ENCODE data around the gene ZDHHC19. TPM values are rescaled to one million over a fixed set of nuclear protein-coding genes. Genes with fewer than 3 reads are reported as not detected.

ZDHHC19 gene
- total RNA-seq, 4 donors from 2014 or later, result 2.2 TPM; not detected in 3

DNA sequence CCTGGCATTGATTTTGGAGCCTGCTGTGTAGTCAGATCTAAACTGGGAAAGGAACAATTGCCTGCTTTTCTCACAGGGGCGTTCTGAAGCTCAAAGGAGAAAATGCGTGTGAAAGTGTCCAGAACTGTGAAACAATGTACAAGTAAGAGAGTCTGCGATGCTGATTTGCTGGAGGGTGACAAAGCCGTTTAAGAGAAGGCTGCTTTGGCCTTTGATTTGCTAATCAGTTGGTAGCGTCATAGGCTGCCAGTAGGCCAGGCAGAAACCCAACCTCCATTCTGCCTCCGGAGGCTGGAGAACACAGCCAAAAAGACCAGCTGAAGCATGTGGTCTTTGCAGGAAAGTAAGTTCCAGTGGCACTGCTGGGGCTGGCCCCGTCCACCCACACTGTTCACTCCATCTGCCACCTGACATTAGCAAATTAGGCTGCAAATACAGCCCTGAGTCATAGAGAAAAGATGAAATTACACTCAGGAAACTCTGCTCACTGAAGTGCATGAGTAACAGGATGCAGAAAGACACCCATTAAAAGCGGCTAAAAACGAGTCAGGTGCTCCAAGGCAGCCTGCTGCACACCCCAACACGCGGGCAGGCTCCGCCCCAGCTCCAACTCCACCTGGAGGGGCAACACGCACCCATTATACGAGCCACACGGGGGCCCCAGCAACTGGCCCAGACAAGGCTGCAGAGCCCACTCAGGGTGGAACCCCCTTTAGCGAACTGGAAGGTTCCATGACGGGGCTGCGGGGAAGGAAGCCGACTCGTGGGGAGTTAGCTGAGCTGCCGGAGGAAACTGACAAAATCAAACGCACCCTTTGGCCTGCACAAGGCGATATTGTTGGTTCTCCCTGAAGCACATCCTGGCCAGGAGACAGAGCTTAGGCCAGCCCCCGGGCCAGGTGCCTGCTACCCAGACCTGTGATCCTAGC lies 31.6 kb downstream of the ZDHHC19 start:
- Histone ChIP-seq H3K27ac (no peak overlapping the region), H3K4me1 (no peaks in the 10 kb centered on the region), H3K27me3 (no peaks in the 10 kb centered on the region), H3K4me3 (no peak overlapping the region), H3K36me3 (no peaks in the 10 kb centered on the region), H3K9me3 (no peaks in the 10 kb centered on the region)
- TF ChIP-seq, protein P1, sequence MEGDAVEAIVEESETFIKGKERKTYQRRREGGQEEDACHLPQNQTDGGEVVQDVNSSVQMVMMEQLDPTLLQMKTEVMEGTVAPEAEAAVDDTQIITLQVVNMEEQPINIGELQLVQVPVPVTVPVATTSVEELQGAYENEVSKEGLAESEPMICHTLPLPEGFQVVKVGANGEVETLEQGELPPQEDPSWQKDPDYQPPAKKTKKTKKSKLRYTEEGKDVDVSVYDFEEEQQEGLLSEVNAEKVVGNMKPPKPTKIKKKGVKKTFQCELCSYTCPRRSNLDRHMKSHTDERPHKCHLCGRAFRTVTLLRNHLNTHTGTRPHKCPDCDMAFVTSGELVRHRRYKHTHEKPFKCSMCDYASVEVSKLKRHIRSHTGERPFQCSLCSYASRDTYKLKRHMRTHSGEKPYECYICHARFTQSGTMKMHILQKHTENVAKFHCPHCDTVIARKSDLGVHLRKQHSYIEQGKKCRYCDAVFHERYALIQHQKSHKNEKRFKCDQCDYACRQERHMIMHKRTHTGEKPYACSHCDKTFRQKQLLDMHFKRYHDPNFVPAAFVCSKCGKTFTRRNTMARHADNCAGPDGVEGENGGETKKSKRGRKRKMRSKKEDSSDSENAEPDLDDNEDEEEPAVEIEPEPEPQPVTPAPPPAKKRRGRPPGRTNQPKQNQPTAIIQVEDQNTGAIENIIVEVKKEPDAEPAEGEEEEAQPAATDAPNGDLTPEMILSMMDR (IDR thresholded peaks at IDR 0.05), result no peak
- TF ChIP-seq POLR2A (IDR thresholded peaks at IDR 0.05), result no peak
- DNase-seq, result no peak
- intact Hi-C loops (cut with DNase I; ENCODE audit: low total_unique reads), result no loop called here

DNA sequence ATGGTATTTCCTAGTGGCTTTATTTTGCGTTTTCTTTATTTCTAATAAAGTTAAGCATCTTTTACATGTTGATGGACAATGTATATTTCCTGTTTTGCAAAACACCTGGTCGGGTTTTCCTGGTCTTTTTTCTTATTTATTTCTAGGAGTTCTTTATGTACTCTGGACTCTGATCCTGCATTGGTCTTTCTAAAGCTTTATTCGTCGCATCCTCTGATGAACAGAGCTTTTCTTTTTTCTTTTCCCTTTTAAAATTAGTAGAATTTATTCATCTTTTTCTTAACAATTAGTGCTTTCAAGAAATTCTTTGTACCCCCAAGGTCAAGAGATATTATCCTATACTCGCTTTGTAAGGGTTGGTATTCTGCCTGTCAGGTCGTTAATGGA lies 32.2 kb downstream of the ZDHHC19 start:
- Histone ChIP-seq H3K27ac (no peak overlapping the region), H3K9me3 (no peaks in the 10 kb centered on the region), H3K27me3 (no peaks in the 10 kb centered on the region), H3K4me3 (no peak overlapping the region), H3K4me1 (no peaks in the 10 kb centered on the region), H3K36me3 (no peaks in the 10 kb centered on the region)
- intact Hi-C loops (cut with DNase I; ENCODE audit: low total_unique reads), result no loop called here
- no peak for DNase-seq
- TF ChIP-seq POLR2A (IDR thresholded peaks at IDR 0.05), result no peak
- TF ChIP-seq, protein P1 (IDR thresholded peaks at IDR 0.05), result no peak

DNA sequence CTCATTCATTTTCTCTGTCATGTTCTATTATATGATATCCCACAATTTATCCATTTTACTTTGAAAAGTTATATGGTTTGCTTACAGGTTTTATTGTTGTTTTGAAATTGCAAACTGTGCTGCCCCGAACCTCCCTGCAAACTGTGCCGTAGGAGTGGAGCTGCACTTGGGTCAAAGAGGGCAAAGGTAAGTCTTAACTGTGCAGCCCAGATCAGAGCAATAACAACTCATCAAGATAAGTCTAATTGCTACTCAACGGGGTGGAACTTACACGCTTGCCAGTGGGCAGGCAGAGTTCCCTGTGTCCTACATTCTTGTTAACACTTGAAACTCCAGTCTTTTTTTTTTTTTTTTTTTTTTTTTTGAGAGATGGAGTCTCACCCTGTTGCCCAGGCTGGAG lies 33.2 kb downstream of the ZDHHC19 start:
- TF ChIP-seq, protein P1 (IDR thresholded peaks at IDR 0.05), result no peak
- no peak for TF ChIP-seq POLR2A (IDR thresholded peaks at IDR 0.05)
- Histone ChIP-seq H3K4me1 (no peaks in the 10 kb centered on the region), H3K27me3 (no peaks in the 10 kb centered on the region), H3K4me3 (no peak overlapping the region), H3K36me3 (no peaks in the 10 kb centered on the region), H3K27ac (no peak overlapping the region), H3K9me3 (no peaks in the 10 kb centered on the region)
- intact Hi-C loops (cut with DNase I; ENCODE audit: low total_unique reads), result no loop called here
- DNase-seq, result no peak

DNA sequence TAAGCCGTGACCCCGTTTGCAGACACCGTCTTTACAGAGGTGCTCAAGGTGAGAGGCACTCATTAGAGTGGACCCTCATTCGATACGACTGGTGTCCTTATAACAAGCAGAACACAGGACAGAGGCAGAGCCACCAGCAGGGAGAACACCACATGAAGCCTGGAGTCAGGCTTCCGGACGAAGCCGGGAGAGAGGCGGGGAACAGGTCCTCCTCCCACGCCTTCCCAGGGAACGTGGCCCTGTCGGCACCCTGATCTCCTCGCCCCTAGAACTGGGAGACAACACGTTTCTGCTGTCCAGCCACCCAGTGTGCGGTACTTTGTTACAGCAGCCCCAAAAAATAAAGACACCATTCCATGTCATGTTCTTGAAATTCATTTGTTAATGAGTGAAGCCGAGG lies 33.6 kb downstream of the ZDHHC19 start:
- intact Hi-C loops (cut with DNase I; ENCODE audit: low total_unique reads), result no loop called here
- no peak overlapping the region for H3K27ac ChIP-seq
- TF ChIP-seq, protein P1 (IDR thresholded peaks at IDR 0.05), result no peak
- TF ChIP-seq POLR2A (IDR thresholded peaks at IDR 0.05), result no peak
- DNase-seq, result no peak
- H3K36me3 ChIP-seq, result no peaks in the 10 kb centered on the region
- no peak overlapping the region for H3K4me3 ChIP-seq
- no peaks in the 10 kb centered on the region for H3K4me1 ChIP-seq
- no peaks in the 10 kb centered on the region for H3K27me3 ChIP-seq
- no peaks in the 10 kb centered on the region for H3K9me3 ChIP-seq

DNA sequence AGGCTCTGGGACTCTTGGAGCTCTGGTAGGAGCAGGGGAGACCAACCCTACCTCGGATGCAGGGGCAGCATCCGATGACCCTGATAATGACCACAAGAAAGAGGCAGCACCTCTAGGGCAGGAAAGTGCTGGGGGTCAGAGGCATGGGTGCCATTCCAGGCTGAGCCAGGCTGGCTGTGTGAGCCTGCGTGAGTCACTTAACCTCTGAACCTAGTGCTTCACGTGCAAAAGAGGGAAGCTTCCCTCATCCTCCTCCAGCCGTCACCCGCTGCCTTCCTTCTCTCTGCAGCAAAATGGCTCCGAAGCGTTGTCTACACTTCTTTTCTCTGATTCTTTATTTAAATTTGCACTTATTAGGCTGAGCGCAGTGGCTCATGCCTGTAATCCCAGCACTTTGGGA lies 35.5 kb downstream of the ZDHHC19 start:
- H3K4me1 ChIP-seq, result no peaks in the 10 kb centered on the region
- no peaks in the 10 kb centered on the region for H3K27me3 ChIP-seq
- H3K9me3 ChIP-seq, result no peaks in the 10 kb centered on the region
- no peak for TF ChIP-seq POLR2A (IDR thresholded peaks at IDR 0.05)
- TF ChIP-seq, protein P1 (IDR thresholded peaks at IDR 0.05), result no peak
- intact Hi-C loops (cut with DNase I; ENCODE audit: low total_unique reads), result no loop called here
- H3K36me3 ChIP-seq, result no peaks in the 10 kb centered on the region
- H3K4me3 ChIP-seq, result no peak overlapping the region
- DNase-seq, result no peak
- no peak overlapping the region for H3K27ac ChIP-seq
